GM12865 (cell line): ENCODE results near the gene FBXO40.
A peak's percentile ranks its signal among the peaks of the same experiment; 100 is the strongest.

ENCODE experiments used
- DNase-seq: peaks from one replicate; pipeline ENCODE4 v3.0.0; 2010; ENCODE audit warnings: low read depth
- H3K4me3 ChIP-seq: 2 replicates; pipeline ENCODE4 v1.5.1; 2011; ENCODE audit warnings: mild to moderate bottlenecking, low read depth, low read length, control low read depth
- TF ChIP-seq, protein P1 (sequence below): IDR thresholded peaks from 2 replicates; pipeline ENCODE4 v1.5.1; 2011; ENCODE audit warnings: low read length, control low read depth, low read depth, inconsistent platforms; ENCODE audit not compliant: insufficient read depth; ENCODE audit errors: missing control alignments

The FBXO40 gene, protein sequence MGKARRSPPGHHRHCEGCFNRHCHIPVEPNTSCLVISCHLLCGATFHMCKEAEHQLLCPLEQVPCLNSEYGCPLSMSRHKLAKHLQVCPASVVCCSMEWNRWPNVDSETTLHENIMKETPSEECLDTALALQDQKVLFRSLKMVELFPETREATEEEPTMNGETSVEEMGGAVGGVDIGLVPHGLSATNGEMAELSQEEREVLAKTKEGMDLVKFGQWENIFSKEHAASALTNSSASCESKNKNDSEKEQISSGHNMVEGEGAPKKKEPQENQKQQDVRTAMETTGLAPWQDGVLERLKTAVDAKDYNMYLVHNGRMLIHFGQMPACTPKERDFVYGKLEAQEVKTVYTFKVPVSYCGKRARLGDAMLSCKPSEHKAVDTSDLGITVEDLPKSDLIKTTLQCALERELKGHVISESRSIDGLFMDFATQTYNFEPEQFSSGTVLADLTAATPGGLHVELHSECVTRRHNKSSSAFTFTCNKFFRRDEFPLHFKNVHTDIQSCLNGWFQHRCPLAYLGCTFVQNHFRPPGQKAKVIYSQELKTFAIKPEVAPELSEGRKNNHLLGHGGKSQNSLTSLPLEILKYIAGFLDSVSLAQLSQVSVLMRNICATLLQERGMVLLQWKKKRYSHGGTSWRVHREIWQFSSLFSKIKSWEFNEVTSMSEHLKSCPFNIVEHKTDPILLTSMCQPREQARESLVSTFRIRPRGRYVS

GRCh38 chr3:121592856-121593702 is at the start of gene FBXO40:
FBXO40 (plus strand) TSS chr3:121593379; CDS start chr3:121620576, 27,197 bp downstream.
- H3K4me3 ChIP-seq: no peak within 1 kb of the TSS
- DNase-seq: peak; percentile 58
- TF ChIP-seq, protein P1, sequence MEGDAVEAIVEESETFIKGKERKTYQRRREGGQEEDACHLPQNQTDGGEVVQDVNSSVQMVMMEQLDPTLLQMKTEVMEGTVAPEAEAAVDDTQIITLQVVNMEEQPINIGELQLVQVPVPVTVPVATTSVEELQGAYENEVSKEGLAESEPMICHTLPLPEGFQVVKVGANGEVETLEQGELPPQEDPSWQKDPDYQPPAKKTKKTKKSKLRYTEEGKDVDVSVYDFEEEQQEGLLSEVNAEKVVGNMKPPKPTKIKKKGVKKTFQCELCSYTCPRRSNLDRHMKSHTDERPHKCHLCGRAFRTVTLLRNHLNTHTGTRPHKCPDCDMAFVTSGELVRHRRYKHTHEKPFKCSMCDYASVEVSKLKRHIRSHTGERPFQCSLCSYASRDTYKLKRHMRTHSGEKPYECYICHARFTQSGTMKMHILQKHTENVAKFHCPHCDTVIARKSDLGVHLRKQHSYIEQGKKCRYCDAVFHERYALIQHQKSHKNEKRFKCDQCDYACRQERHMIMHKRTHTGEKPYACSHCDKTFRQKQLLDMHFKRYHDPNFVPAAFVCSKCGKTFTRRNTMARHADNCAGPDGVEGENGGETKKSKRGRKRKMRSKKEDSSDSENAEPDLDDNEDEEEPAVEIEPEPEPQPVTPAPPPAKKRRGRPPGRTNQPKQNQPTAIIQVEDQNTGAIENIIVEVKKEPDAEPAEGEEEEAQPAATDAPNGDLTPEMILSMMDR: no peak

GRCh38 chr3:121545049-121545573 is 48.1 kb upstream of the FBXO40 start:
- no peak for DNase-seq
- TF ChIP-seq, protein P1: no peak
- H3K4me3 ChIP-seq: peak overlapping the region; percentile 84

DNA sequence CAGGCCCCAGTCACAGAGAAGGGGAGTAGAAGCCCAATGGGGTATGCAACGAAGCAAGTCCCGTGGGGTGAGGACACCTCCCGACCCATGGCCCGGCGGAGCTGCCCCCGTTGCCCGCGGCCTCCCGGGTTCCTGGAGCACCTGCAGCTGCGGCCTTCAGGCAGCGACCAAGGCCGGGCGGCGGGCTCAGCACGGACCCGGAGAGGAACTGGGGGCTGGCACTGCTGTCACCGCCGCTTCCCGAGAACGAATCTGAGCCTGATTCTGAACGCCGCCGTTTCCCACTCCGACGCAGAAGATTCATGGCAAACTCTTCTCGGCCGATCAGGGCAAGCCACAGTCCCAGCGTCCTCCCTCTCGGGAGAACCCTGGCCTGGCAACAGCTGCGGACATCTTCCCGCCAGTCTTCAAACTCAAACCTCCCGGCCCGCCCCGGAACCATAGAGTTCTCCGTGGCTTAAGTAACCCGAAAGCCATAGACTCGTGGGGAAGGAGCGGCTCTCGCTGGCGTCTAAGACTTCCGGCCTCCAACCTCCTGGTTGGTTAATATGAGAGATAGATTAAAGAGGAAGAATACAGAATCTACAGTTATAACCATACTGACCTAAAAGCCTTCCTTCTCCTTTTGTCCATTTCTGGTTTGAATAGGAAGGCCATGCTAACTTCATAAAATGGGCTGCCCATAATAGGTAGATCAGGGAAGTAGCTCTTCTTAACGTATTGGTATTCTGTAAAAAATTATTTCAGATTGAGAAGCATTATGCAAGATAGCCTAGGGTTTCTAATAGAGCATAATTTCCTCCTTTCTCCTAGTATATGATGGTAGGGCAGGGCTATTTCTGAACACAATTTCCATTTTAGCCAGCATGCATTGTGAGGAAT is 47.4 kb upstream of the FBXO40 start, which contains the start of gene POLQ:
Gene POLQ (minus strand): TSS at position 415 of the 882 bp plus-strand sequence. CDS start 111 bp downstream, at position 304.
- DNase-seq: peak; percentile 97
- H3K4me3 ChIP-seq: peak within 1 kb of the TSS; percentile 84
- TF ChIP-seq, protein P1: no peak

GRCh38 chr3:121552379-121552778 is 40.8 kb upstream of the FBXO40 start:
- no peak for DNase-seq
- H3K4me3 ChIP-seq: no peak overlapping the region
- TF ChIP-seq, protein P1: no peak

DNA sequence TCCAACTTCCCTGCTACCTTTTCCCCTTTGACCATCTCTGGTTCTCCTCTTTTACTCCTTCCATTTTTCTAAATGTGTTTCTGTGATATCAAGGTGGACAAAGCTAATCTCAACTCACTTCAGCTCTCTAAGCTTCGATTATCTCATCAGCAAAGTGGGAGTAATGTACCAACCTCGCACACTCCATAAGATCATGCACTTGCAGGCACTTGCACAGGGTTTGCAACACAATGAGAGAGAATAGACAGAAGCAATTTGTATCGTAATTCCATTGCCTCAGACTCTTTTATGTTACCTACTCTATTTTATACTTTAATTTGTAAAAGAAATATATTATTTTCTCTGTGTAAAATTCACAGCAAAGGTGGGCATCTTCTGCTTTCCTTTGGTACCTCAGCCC is 40.4 kb upstream of the FBXO40 start:
- TF ChIP-seq, protein P1: no peak

More for the DNA sequence above, 40.4 kb upstream of the FBXO40 start:
- H3K4me3 ChIP-seq: no peak overlapping the region
- DNase-seq: no peak
